Neuronal stem cell (in vitro differentiated cells): ENCODE data around the gene JAM2.

Experiments
- DNase-seq: peaks from one replicate; pipeline ENCODE4 v3.0.0-alpha.2; 2013; ENCODE audit warnings: low spot score
- H2AFZ ChIP-seq: one replicate; pipeline ENCODE4 v1.6.1; 2013; ENCODE audit warnings: mild to moderate bottlenecking, low read length, inconsistent platforms
- H2AK5ac ChIP-seq: 2 replicates; pipeline ENCODE4 v1.6.1; 2013; ENCODE audit warnings: low read depth, mild to moderate bottlenecking, inconsistent platforms, low read length, moderate library complexity, mixed read lengths
- H2BK120ac ChIP-seq: 2 replicates; pipeline ENCODE4 v1.6.1; 2013; ENCODE audit warnings: low read depth, mild to moderate bottlenecking, inconsistent platforms, low read length, moderate library complexity, mixed read lengths
- H2BK12ac ChIP-seq: one replicate; pipeline ENCODE4 v1.6.1; 2013; ENCODE audit warnings: low read length, inconsistent platforms
- H2BK15ac ChIP-seq: 2 replicates; pipeline ENCODE4 v1.6.1; 2013; ENCODE audit warnings: mild to moderate bottlenecking, low read length, inconsistent platforms, mixed read lengths
- H2BK5ac ChIP-seq: one replicate; pipeline ENCODE4 v1.6.1; 2013; ENCODE audit warnings: inconsistent platforms, mild to moderate bottlenecking, low read length, moderate library complexity
- H3K14ac ChIP-seq: one replicate; pipeline ENCODE4 v1.6.1; 2013; ENCODE audit warnings: low read length, inconsistent platforms
- H3K18ac ChIP-seq: 2 replicates; pipeline ENCODE4 v1.6.1; 2013; ENCODE audit warnings: low read length, inconsistent platforms
- H3K23ac ChIP-seq: 2 replicates; pipeline ENCODE4 v1.6.1; 2013; ENCODE audit warnings: low read depth, mild to moderate bottlenecking, mixed read lengths, low read length, inconsistent platforms; ENCODE audit not compliant: poor library complexity
- H3K27ac ChIP-seq: replicated peaks from 3 replicates; pipeline ENCODE4 v1.5.1; 2013; ENCODE audit warnings: low read length, inconsistent platforms
- H3K27me3 ChIP-seq, 3 experiments: 2 replicates each; pipeline ENCODE4 v1.6.1; 2013; ENCODE audit warnings: low read length in 3 of 3, mild to moderate bottlenecking in 2 of 3, inconsistent platforms in 1 of 3, low read depth in 1 of 3, mixed read lengths in 1 of 3, moderate library complexity in 1 of 3; ENCODE audit not compliant: control insufficient read depth in 3 of 3, insufficient read depth in 3 of 3
- H3K36me3 ChIP-seq, 2 donors: replicated peaks in 1 of 2; 2 replicates each; pipeline ENCODE4 v1.6.1; 2013; ENCODE audit warnings: low read length in 2 of 2; ENCODE audit not compliant: control insufficient read depth in 2 of 2, insufficient read depth in 2 of 2
- H3K4ac ChIP-seq: 2 replicates; pipeline ENCODE4 v1.6.1; 2013; ENCODE audit warnings: inconsistent platforms, mild to moderate bottlenecking, low read length, moderate library complexity
- H3K4me1 ChIP-seq, 2 donors: 1 replicate in 1 of 2; 2 replicates in 1 of 2; pipeline ENCODE4 v1.6.1; 2013; ENCODE audit warnings: low read length in 2 of 2, low read depth in 1 of 2; ENCODE audit not compliant: control insufficient read depth in 2 of 2, insufficient read depth in 1 of 2
- H3K4me2 ChIP-seq: one replicate; pipeline ENCODE4 v1.6.1; 2013; ENCODE audit warnings: mild to moderate bottlenecking, low read length, inconsistent platforms; ENCODE audit not compliant: insufficient read depth, poor library complexity, severe bottlenecking
- H3K4me3 ChIP-seq, 2 donors: 2 replicates each; pipeline ENCODE4 v1.5.1; 2013; ENCODE audit warnings: low read length in 2 of 2, mild to moderate bottlenecking in 2 of 2, inconsistent platforms in 1 of 2, moderate library complexity in 1 of 2
- H3K79me1 ChIP-seq: one replicate; pipeline ENCODE4 v1.6.1; 2013; ENCODE audit warnings: low read depth, mild to moderate bottlenecking, inconsistent platforms, low read length, moderate library complexity
- H3K9ac ChIP-seq: one replicate; pipeline ENCODE4 v1.6.1; 2013; ENCODE audit warnings: mild to moderate bottlenecking, low read depth, low read length, inconsistent platforms; ENCODE audit not compliant: poor library complexity
- H3K9me3 ChIP-seq, 2 donors: replicated peaks in 1 of 2; 2 replicates each; pipeline versions ENCODE3 to v1.6.1; 2013; ENCODE audit warnings: low read length in 2 of 2, mild to moderate bottlenecking in 2 of 2, inconsistent platforms in 1 of 2, low read depth in 1 of 2, mixed read lengths in 1 of 2, moderate library complexity in 1 of 2; ENCODE audit not compliant: control insufficient read depth in 2 of 2, insufficient read depth in 1 of 2
- H4K8ac ChIP-seq: one replicate; pipeline ENCODE4 v1.6.1; 2013; ENCODE audit warnings: low read depth, mild to moderate bottlenecking, inconsistent platforms, low read length, moderate library complexity
- H4K91ac ChIP-seq: one replicate; pipeline ENCODE4 v1.6.1; 2013; ENCODE audit warnings: low read length, low read depth, mild to moderate bottlenecking, inconsistent platforms; ENCODE audit not compliant: poor library complexity
- WGBS, 2 donors: extraction: QIAGEN DNeasy Blood & Tissue Kit; methylation state at CpG; one replicate each; pipeline ENCODE4 v1.1.7; 2013; ENCODE audit warnings: missing lambda C conversion rate in 2 of 2, mixed read lengths in 1 of 2; ENCODE audit not compliant: insufficient read length in 2 of 2, insufficient replicate concordance in 1 of 2; ENCODE audit errors: extremely low coverage in 2 of 2; 5-methylcytosine and 5-hydroxymethylcytosine counted together

JAM2 gene

DNA sequence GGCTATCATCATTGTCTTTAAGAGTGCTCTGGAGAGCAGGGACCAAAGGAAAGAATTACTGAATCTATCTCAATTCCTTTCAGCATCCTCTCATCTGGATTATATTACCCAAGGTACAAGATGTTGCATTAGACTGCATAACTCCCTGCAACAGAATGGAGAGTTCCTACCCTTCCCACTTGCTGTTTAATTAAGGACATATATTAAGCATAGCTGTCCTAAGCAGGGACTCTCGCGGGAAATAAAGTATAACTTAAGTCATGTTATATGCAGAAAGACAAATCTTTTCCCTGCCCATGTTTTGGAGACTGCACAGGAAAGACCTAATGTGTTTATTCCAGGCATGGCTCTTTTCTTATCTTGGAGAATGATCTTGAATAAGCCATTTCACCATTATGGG is 6.8 kb upstream of the JAM2 start:
- H3K79me1 ChIP-seq: no peaks in the 10 kb centered on the region
- H3K27me3 ChIP-seq: no peaks in the 10 kb centered on the region
- H3K4me3 ChIP-seq: no peak overlapping the region
- no peak overlapping the region for H2BK12ac ChIP-seq
- H3K9ac ChIP-seq: no peak overlapping the region
- DNase-seq: no peak
- no peak overlapping the region for H4K8ac ChIP-seq
- no CpG with 5 or more reads among the region's 2 CpGs for WGBS, 2 donors
- no peak overlapping the region for H2AFZ ChIP-seq
- H3K4ac ChIP-seq: no peak overlapping the region
- H3K36me3 ChIP-seq: no peaks in the 10 kb centered on the region
- no peak overlapping the region for H2BK120ac ChIP-seq
- no peak overlapping the region for H3K27ac ChIP-seq
- no peak overlapping the region for H2BK15ac ChIP-seq
- no peak overlapping the region for H2AK5ac ChIP-seq
- H2BK5ac ChIP-seq: no peak overlapping the region
- H3K14ac ChIP-seq: no peak overlapping the region
- no peak overlapping the region for H3K18ac ChIP-seq
- no peaks in the 10 kb centered on the region for H3K4me1 ChIP-seq
- no peaks in the 10 kb centered on the region for H3K9me3 ChIP-seq
- no peak overlapping the region for H4K91ac ChIP-seq
- H3K23ac ChIP-seq: no peak overlapping the region
- H3K4me2 ChIP-seq: no peak overlapping the region

DNA sequence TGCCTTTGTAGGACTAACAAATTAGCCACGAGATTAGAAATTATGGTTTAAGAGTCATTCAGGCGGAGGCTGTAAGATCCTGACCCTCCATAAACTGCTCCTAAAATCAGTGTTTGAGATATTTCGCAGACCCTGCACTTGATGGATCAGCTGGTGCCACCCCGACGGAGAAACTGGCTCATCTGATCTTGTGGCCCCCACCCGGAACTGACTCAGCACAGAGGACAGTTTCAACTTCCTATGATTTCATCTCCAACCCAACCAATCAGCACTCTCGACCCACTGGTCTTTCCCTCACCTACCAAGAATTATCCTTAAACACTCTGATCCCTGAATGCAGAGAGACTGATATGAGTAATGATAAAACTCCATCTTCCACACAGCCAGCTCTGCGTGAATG is 3.7 kb upstream of the JAM2 start:
- Histone ChIP-seq H3K14ac (no peak overlapping the region), H3K4ac (no peak overlapping the region), H3K23ac (no peak overlapping the region), H2AK5ac (no peak overlapping the region), H2BK5ac (no peak overlapping the region), H3K36me3 (no peaks in the 10 kb centered on the region), H2BK120ac (no peak overlapping the region), H3K27me3 (no peaks in the 10 kb centered on the region), H3K79me1 (no peaks in the 10 kb centered on the region), H3K9me3 (no peaks in the 10 kb centered on the region), H4K91ac (no peak overlapping the region), H2BK15ac (no peak overlapping the region), H3K4me1 (peaks cover 3 to 10% of the 10 kb centered on the region in 2 donors), H2BK12ac (no peak overlapping the region), H3K18ac (no peak overlapping the region), H2AFZ (no peak overlapping the region), H3K4me2 (no peak overlapping the region), H3K9ac (no peak overlapping the region), H4K8ac (no peak overlapping the region), H3K4me3 (no peak overlapping the region), H3K27ac (no peak overlapping the region)
- DNase-seq: no peak
- no CpG with 5 or more reads among the region's 8 CpGs for WGBS, 2 donors

DNA sequence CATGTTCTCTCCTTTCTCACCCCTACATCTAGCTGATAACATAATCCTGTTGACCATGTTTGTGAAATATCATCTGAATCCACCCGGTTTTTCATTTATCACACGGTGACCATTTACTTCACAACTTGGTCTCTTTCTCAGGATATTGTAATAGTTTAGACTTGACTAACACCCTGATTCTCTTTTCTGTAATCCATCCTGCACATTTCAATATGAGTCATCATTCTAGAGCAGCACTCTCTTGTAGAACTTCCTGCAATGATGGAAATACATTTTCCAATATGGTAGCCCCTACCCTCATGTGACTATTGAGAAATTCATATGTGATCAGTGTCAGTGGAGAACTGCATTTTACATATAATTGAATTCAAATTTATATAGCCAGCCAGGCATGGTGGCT is 2.3 kb upstream of the JAM2 start:
- Histone ChIP-seq H3K4me3 (no peak overlapping the region), H2BK12ac (no peak overlapping the region), H3K9ac (no peak overlapping the region), H3K36me3 (peaks cover 0 to 1% of the 10 kb centered on the region in 2 donors), H3K4ac (no peak overlapping the region), H3K27me3 (no peaks in the 10 kb centered on the region), H3K18ac (no peak overlapping the region), H3K27ac (no peak overlapping the region), H2AK5ac (no peak overlapping the region), H3K4me2 (no peak overlapping the region), H3K14ac (no peak overlapping the region), H2AFZ (no peak overlapping the region), H4K8ac (no peak overlapping the region), H2BK5ac (no peak overlapping the region), H4K91ac (no peak overlapping the region), H3K4me1 (peaks cover 5 to 16% of the 10 kb centered on the region in 2 donors), H3K9me3 (no peaks in the 10 kb centered on the region), H3K79me1 (no peaks in the 10 kb centered on the region), H2BK120ac (no peak overlapping the region), H3K23ac (no peak overlapping the region), H2BK15ac (no peak overlapping the region)
- no peak for DNase-seq
- WGBS, 2 donors: no CpG with 5 or more reads among the region's 2 CpGs

GRCh38 chr21:25637851-25638659 is 1.0 kb upstream of the JAM2 start:
- H3K36me3 ChIP-seq: peaks cover 0 to 11% of the 10 kb centered on the region in 2 donors
- no peak overlapping the region for H2AK5ac ChIP-seq
- H4K8ac ChIP-seq: no peak overlapping the region
- peaks cover 5 to 18% of the 10 kb centered on the region in 2 donors for H3K4me1 ChIP-seq
- H4K91ac ChIP-seq: no peak overlapping the region
- no peak overlapping the region for H3K23ac ChIP-seq
- no peaks in the 10 kb centered on the region for H3K9me3 ChIP-seq
- no peak overlapping the region for H2BK5ac ChIP-seq
- no peak overlapping the region for H3K27ac ChIP-seq
- no peak overlapping the region for H3K4me2 ChIP-seq
- no peak overlapping the region for H2BK120ac ChIP-seq
- H3K9ac ChIP-seq: no peak overlapping the region
- no peaks in the 10 kb centered on the region for H3K27me3 ChIP-seq
- H2BK15ac ChIP-seq: no peak overlapping the region
- DNase-seq: peak; percentile 18
- no peak overlapping the region for H3K18ac ChIP-seq
- no peak overlapping the region for H2BK12ac ChIP-seq
- peak overlapping the region in 1 of 2 donors; percentile 67 for H3K4me3 ChIP-seq
- H2AFZ ChIP-seq: no peak overlapping the region
- WGBS, 2 donors: no CpG with 5 or more reads among the region's 5 CpGs
- no peak overlapping the region for H3K14ac ChIP-seq
- no peaks in the 10 kb centered on the region for H3K79me1 ChIP-seq
- H3K4ac ChIP-seq: no peak overlapping the region
